Lung (tissue), 12 donors: ENCODE results near the gene SPATC1L. TPM values are rescaled to one million over a fixed set of nuclear protein-coding genes. Genes with fewer than 3 reads are reported as not detected.

Experiments
- ATAC-seq: fragments of 200-7000 bp; cut with Tn5 transposase; one replicate; pipeline ENCODE4 v1.9.1; 2020; ENCODE audit warnings: moderate number of reproducible peaks; ENCODE audit not compliant: insufficient read depth, low FRiP score
- DNase-seq, 3 donors: peaks; one replicate each; pipeline ENCODE4 v3.0.0-alpha.2; 2013 to 2017
- H3K27ac ChIP-seq, 2 donors: one replicate each; pipeline ENCODE4 v1.5.1; 2013; ENCODE audit warnings: mild to moderate bottlenecking in 2 of 2, moderate library complexity in 2 of 2, control low read depth in 1 of 2, inconsistent platforms in 1 of 2, low read depth in 1 of 2, low read length in 1 of 2
- H3K27me3 ChIP-seq, 3 donors: one replicate each; pipeline ENCODE4 v1.5.1; 2013; ENCODE audit warnings: low read length in 2 of 3; ENCODE audit not compliant: control insufficient read depth in 3 of 3, insufficient read depth in 3 of 3
- H3K36me3 ChIP-seq, 4 donors: one replicate each; pipeline ENCODE4 v1.5.1; 2013; ENCODE audit warnings: low read length in 4 of 4, mild to moderate bottlenecking in 1 of 4, moderate library complexity in 1 of 4; ENCODE audit not compliant: control insufficient read depth in 4 of 4, insufficient read depth in 4 of 4
- H3K4me1 ChIP-seq, 5 donors: one replicate each; pipeline ENCODE4 v1.5.1; 2013; ENCODE audit warnings: low read length in 5 of 5, mild to moderate bottlenecking in 2 of 5, moderate library complexity in 1 of 5; ENCODE audit not compliant: control insufficient read depth in 5 of 5, insufficient read depth in 5 of 5
- H3K4me3 ChIP-seq: one replicate; pipeline ENCODE4 v1.5.1; 2013; ENCODE audit warnings: mild to moderate bottlenecking, control low read depth, moderate library complexity
- H3K9ac ChIP-seq, 2 donors: one replicate each; pipeline ENCODE4 v1.5.1; 2013; ENCODE audit warnings: low read length in 2 of 2, control low read depth in 1 of 2; ENCODE audit not compliant: insufficient read depth in 1 of 2
- H3K9me3 ChIP-seq, 4 donors: one replicate each; pipeline ENCODE4 v1.5.1; 2013; ENCODE audit warnings: low read length in 3 of 4, mild to moderate bottlenecking in 1 of 4, moderate library complexity in 1 of 4; ENCODE audit not compliant: control insufficient read depth in 4 of 4, insufficient read depth in 3 of 4
- WGBS, 2 donors: extraction: QIAGEN DNeasy Blood & Tissue Kit; methylation state at CpG; one replicate each; pipeline ENCODE4 v1.1.7; 2013; 5-methylcytosine and 5-hydroxymethylcytosine counted together
- polyA plus RNA-seq, 2 donors: library from polyadenylated mRNA; stranded (reverse); fragments of 200-250 nt; gene quantifications; one replicate each; pipeline ENCODE4 v1.2.1, GENCODE V29; 2013
- total RNA-seq, 2 donors: library from RNA; depleted of rRNA in 1 of 2; stranded (reverse); fragments of >200 nt in 1 of 2; gene quantifications; one replicate each; pipeline ENCODE4 v1.2.1, GENCODE V29; 2014 to 2021
- TF ChIP-seq, protein P1 (sequence below): IDR thresholded peaks from 2 replicates; pipeline ENCODE4 v1.5.1; 2012; ENCODE audit warnings: mild to moderate bottlenecking; ENCODE audit errors: control extremely low read depth, extremely low read depth
- donor health status: control.
- donor health status: control.
- donor health status: Bipolar disorder and iron deficiency.
- donor health status: healthy.
- donor health status: DM: yes; HTN: yes; CAD: no.

SPATC1L gene
- total and polyA plus RNA-seq, 4 donors, result 6.6 to 15.6 (median 11.0) TPM

DNA sequence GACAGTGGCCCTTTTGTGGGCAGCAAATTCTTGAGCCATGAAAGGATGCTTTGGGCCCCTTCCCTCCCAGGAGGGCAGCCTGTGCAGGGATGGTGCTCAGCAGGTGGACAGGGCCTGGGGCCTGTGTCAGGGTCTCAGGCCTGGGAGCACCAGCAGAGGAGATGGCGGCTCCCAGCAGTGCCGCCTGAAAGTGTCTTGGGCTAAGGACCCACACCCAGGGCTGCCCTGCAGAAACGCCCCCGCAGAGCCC lies 52.7 kb downstream of the SPATC1L start:
- Histone ChIP-seq H3K4me1 (peaks cover 0 to 3% (median 0%) of the 10 kb centered on the region in 5 donors), H3K9me3 (no peaks in the 10 kb centered on the region), H3K27ac (no peak overlapping the region), H3K4me3 (no peak overlapping the region), H3K9ac (no peak overlapping the region), H3K36me3 (peaks cover 0 to 13% (median 0%) of the 10 kb centered on the region in 4 donors), H3K27me3 (no peaks in the 10 kb centered on the region)
- ATAC-seq (no peak), DNase-seq (no peak)
- WGBS, 2 donors, result 88 to 94% methylated on average over 4 of the region's 4 CpGs
- TF ChIP-seq, protein P1, sequence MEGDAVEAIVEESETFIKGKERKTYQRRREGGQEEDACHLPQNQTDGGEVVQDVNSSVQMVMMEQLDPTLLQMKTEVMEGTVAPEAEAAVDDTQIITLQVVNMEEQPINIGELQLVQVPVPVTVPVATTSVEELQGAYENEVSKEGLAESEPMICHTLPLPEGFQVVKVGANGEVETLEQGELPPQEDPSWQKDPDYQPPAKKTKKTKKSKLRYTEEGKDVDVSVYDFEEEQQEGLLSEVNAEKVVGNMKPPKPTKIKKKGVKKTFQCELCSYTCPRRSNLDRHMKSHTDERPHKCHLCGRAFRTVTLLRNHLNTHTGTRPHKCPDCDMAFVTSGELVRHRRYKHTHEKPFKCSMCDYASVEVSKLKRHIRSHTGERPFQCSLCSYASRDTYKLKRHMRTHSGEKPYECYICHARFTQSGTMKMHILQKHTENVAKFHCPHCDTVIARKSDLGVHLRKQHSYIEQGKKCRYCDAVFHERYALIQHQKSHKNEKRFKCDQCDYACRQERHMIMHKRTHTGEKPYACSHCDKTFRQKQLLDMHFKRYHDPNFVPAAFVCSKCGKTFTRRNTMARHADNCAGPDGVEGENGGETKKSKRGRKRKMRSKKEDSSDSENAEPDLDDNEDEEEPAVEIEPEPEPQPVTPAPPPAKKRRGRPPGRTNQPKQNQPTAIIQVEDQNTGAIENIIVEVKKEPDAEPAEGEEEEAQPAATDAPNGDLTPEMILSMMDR, result no peak

DNA sequence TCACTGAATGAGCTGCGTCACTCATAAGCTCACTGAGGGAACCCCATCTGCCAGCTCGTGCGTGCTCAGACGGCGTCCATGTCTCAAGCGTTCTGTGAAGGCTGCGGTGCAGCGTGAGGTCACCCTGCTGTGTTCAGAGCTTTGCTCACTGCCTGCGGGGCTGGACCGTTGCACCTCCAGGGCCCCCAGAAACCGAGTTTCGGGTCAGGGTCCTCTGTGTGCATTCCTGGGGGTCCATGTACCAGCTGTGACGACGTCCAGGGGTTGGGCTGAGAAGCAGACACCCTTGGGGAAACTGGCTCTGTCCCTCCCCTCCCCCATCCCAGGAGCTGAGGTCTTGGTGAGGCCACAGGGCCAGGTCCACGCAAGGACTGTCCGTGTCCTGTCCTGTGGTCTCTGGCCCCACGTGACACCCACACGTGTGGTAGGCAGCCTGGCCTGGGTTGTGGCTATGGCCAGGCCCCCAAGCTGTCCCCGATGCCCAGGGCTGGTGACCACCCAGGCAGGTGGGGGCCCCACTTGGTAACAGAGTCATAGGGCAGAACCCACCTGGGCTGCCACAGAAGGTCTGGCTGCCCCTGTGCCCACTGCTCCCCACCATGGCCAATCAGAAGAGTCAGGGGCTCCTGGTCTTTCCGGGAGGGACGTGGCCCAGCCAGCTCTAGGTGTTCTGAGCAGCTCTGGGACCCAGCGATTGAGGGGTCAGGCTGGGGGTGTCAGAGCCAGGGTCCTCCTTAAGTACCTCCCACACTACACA lies 53.2 kb downstream of the SPATC1L start:
- DNase-seq (peak in 1 of 3 donors; percentile 34), ATAC-seq (no peak)
- Histone ChIP-seq H3K9me3 (no peaks in the 10 kb centered on the region), H3K4me3 (no peak overlapping the region), H3K27ac (no peak overlapping the region), H3K9ac (no peak overlapping the region), H3K36me3 (peaks cover 0 to 14% (median 2%) of the 10 kb centered on the region in 4 donors), H3K4me1 (no peaks in the 10 kb centered on the region), H3K27me3 (no peaks in the 10 kb centered on the region)
- 73 to 76% methylated on average over 22 of the region's 22 CpGs for WGBS, 2 donors
- TF ChIP-seq, protein P1, result no peak

DNA sequence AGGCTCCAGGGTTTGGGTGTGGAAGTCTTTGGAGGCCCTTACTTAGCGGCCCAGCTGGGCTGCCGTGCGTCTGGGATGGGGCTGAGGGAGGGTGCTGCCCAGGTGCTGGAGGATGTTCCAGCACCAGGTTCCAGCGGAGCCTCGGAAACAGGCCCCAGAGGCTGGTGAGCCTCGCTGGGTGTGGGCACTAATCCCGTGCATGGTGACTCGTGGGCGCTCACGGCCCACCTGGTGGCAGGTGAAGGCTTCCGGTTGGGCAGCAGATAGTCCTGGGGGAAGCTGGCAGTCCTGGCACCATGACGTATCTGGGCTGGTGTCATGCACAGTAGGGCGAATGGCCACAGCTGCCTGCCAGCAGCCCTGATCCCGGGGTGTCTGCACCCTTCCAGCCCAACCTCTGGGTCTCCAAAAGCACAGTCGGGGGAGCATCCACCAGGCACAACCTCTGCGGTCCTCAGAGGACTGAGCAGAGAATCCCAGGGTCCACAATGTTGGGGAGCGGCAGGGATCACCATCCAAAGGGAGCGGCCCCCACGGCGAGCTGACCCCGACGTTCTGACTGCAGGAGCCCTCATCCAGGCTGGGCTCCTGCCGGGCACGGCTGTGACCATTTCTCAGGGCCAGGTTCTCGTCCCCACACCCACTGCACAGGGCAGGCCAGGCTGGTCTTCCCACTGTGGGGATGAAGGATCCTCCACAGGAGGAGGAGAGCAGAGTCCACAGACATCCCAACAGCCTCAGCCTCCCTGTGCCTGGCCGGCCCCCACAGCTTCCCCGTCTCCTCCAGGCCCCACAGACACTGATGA lies 54.2 kb downstream of the SPATC1L start:
- Histone ChIP-seq H3K9me3 (no peaks in the 10 kb centered on the region), H3K4me1 (no peaks in the 10 kb centered on the region), H3K36me3 (peaks cover 0 to 19% (median 4%) of the 10 kb centered on the region in 4 donors), H3K27me3 (no peaks in the 10 kb centered on the region), H3K4me3 (no peak overlapping the region), H3K9ac (no peak overlapping the region), H3K27ac (no peak overlapping the region)
- ATAC-seq (no peak), DNase-seq (no peak)
- 85 to 91% methylated on average over 27 of the region's 27 CpGs for WGBS, 2 donors
- TF ChIP-seq, protein P1, result no peak
